Femur (tissue), 1 donor: ENCODE results near the gene DENND5A.
"Not testable (repeated sequence)": the region's sequence is repeated elsewhere in the genome, so short reads cannot be mapped to it uniquely, and the experiment has no call there.

ENCODE experiments used
- DNase-seq: peaks from one replicate; pipeline ENCODE4 v3.0.0-alpha.2; 2017

The DENND5A gene

GRCh38 chr11:9172389-9172788 is 92.8 kb downstream of the DENND5A start:
- no peak for DNase-seq

DNA sequence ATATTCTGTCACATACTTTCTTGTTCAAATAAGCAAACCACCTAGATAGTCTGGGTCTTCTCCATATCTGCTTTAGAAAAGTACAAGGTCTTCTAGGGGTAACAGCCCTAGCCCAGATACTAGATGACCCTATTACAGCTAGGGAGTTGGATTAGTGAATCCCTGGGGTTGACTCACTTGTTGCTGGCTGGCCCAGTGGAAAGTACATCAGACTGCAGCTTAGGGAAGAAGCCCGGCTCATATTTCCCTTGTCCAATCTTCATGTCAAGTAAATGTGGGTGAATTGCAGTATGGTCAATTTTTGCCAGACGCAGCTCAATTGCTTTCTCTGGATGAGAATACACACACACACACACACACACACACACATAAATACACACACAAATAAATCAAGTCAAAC is 94.7 kb downstream of the DENND5A start:
- DNase-seq, result no peak

DNA sequence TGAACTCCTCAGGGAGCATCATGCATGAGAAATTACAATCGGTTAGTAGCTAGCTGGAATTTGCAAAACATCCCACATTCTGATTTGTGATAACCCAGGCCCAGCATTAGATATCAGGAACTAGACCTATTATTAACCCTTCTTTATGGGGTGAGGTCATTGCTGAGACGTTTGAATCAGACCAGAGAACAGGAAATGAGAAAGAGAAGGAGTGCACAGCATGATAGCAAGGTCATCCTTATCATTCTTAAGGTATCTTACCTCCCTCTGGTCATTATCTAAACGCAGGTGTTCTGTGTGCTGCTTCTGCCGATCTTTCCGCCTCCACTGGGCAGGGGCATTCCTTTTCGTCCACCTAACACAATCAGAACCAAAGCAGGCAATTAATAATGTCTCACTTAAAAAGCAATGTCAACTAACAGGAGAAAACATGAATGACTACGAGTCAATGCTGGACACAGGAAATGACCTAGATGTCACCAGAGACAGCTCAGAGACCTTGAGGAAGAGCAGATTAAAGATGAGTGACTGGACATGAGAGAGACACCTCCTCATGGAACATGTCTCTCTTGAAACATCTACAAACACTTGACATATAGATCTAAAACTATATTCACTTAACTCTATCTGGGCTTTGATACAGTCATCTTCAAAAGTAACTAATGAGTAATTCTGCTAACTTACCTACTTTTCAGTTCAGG is 95.4 kb downstream of the DENND5A start:
- no peak for DNase-seq

DNA sequence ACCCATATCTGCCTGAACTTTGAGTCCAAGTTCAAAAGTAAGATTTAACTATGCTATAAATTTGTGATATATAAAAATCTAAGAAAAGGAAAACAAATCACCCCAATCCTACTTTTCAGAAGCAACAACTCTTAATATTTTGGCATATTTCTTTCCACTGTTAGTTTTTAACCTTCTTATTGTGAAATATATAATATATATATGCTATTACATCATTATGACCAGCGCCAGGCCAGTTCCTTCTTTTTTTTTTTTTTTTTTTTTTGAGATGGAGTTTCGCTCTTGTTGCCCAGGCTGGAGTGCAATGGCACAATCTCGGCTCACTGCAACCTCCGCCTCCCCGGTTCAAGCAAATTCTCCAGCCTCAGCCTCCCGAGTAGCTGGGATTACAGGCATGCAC is 103.2 kb downstream of the DENND5A start:
- not testable (repeated sequence) for DNase-seq

DNA sequence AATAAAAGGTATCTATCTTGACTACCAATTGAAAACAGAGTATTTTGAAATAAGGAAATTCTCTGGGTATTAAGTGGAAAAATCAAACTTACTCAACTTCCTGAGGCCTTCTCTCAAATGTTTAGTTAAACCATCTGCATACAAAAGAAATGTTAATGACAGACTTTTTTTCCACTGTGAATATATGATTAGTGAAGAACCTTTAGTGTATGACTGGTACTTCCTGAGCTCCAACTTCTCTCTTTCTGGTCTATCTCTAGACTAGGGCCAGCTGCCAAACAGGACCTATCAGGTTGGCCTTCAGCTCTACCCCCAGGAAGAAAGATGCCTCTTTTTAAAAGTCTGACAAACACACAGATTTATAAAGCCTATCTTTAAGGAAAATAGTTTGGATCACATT is 105.0 kb downstream of the DENND5A start:
- no peak for DNase-seq

- DNase-seq, result no peak
Observed at GRCh38 chr11:9158898-9159391, 106.2 kb downstream of the DENND5A start.

- DNase-seq, result no peak
Observed at GRCh38 chr11:9155930-9156329, 109.2 kb downstream of the DENND5A start.

- no peak for DNase-seq
Observed at GRCh38 chr11:9153651-9154050, 111.5 kb downstream of the DENND5A start.

GRCh38 chr11:9151631-9152030 is 113.5 kb downstream of the DENND5A start:
- DNase-seq, result no peak

- no peak for DNase-seq
Observed at GRCh38 chr11:9150926-9151325, 114.2 kb downstream of the DENND5A start.

- DNase-seq, result no peak
Observed at GRCh38 chr11:9150501-9150900, 114.6 kb downstream of the DENND5A start.

- DNase-seq, result no peak
Observed at GRCh38 chr11:9148727-9149126, 116.4 kb downstream of the DENND5A start.

GRCh38 chr11:9148035-9148434 is 117.1 kb downstream of the DENND5A start:
- no peak for DNase-seq

DNA sequence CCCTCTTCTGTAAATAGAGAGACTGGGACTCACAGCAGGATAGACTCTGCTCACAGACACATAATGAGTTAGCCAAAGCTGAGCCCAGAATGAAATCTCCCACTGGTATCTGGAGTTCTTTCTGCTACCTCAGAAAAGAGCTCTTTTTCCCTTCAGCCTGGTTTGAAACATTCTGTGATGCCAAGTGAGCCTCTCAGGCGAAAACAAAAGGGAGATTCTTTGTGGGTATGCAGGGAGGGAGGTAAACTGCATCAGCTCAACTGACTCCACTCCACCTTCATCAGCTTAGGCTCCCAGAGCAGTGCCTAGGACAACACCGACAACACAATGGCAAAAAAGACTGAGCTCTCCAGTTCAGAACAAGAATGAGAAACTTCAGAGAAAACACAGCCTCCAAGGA is 118.7 kb downstream of the DENND5A start:
- DNase-seq, result no peak

DNA sequence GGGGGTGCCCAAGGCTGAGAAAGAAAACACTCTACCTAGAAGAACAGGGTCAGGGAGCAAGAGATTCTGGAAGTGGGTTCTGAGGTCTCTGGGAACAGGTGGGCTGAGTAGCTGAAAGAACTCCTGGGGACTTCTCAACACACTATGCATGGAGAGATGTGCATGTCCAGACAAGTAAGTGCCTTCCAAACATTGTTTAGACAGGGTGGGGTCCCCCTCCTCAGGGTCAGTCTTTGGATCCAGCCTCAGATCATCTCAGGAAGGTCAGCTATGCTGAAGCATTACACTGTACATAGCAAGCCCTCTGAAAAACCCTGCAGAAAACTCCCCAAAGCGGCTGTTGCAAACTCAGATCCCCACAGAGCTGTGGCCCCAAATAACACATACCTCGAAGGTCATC is 119.9 kb downstream of the DENND5A start:
- DNase-seq, result no peak

DNA sequence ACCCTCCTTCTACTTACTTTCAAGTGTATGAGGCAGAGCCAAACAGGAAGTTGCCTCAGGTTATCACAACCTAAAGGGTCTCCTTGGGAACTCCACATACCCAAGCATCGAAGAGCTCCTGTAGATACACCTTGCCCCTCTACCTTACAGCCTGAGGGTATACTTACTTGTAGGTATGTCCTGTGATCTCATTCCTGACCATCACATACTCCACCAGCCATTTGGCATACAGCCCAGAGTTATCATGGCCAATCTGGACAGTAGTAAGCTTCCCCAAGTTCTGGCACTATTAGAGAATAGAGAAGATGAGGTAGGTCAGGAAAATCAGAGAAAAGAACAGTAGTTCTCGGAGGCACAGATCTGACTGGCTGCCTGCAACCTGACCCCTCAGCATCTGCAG is 120.3 kb downstream of the DENND5A start:
- no peak for DNase-seq

GRCh38 chr11:9143721-9144120 is 121.4 kb downstream of the DENND5A start:
- DNase-seq, result no peak

DNA sequence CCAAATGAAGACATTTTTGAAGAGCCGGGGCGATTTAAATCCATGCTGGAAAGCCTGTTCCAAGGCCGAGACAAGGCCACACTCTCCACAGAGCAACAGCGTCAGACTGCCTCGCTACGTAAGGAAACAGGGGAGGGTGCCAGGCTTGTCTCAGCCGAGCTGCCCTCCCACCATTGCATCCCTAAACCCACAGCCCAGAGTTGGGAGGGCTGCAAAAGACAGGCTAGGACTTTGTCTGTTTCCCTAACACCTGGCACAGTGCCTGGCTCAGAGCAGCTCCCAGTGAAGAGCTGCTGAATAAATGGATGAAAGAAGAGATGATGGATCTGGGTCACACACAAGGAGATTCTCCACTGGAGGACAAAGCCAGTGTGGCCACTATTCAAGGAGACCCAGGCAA is 122.4 kb downstream of the DENND5A start:
- no peak for DNase-seq

DNA sequence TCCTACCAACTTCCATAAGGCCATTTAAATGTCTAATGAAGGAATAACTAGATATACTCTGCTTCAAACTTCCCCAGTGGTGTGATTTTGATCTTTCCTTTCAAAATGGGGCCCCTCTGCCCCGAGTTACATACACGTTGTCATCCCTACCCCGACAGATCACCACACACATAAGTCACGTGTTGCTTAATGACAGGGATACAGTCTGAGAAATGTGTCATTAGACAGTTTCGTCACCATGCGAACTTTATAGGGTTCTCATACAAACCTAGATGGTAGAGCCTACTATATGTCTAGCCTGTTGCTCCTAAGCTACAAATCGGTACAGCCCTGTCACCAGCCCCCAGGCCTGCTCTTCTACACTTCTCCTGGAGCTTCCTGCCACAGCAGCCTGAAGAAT is 124.0 kb downstream of the DENND5A start:
- DNase-seq, result no peak

DNA sequence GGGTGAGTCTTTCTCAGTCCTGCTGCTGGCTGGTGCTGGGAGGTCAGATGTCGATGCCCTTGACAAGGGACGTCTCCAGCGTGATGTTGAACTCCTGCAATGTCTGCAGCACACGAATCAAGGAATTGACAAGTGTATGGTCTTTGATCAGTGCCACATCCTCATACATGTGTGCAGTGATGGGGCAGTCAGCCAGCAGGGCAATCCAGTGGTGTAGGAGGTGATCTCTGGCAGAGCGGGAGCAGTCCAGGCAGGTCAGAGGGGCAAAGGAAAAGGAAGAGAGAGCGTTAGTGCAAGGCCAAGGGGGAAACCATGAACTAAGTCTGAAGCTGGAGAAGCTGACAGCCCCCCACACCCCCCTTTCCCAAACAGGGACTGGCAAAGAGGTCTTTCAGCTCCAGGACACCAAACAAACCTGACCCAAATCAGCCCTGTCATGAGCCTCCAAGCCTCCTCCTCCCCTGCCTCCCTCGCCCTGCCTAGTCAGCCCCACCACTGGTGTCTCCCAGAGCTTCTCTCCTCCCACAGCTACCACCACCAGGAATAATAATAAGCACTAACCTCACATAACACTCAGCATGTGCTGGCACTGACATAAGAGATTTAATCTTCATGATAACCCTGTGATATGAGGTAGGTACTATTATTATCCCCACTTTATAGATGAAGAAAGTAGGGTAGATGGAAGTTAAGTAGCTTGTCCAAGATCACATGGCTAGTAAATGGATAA is 125.4 kb downstream of the DENND5A start:
- no peak for DNase-seq

- DNase-seq, result no peak
Observed at GRCh38 chr11:9138612-9139579, 126.3 kb downstream of the DENND5A start.

GRCh38 chr11:9138133-9138453 is 127.1 kb downstream of the DENND5A start:
- no peak for DNase-seq
